Trophoblast cell (in vitro differentiated cells and primary cell): ENCODE data around the gene HES6.

Source experiments
- DNase-seq, 2 donors: peaks; one replicate each; pipeline ENCODE4 v3.0.0-alpha.2; 2016
- H2AFZ ChIP-seq: 2 replicates; pipeline ENCODE4 v1.6.1; 2013; ENCODE audit warnings: low read length, moderate library complexity, mild to moderate bottlenecking; ENCODE audit not compliant: insufficient read depth, poor library complexity
- H2AK5ac ChIP-seq: 2 replicates; pipeline ENCODE4 v1.6.1; 2013; ENCODE audit warnings: mild to moderate bottlenecking, low read length
- H2BK120ac ChIP-seq: 2 replicates; pipeline ENCODE4 v1.6.1; 2013; ENCODE audit warnings: low read length, mild to moderate bottlenecking, moderate library complexity; ENCODE audit not compliant: insufficient read depth, poor library complexity
- H2BK12ac ChIP-seq: 2 replicates; pipeline ENCODE4 v1.6.1; 2013; ENCODE audit warnings: mild to moderate bottlenecking, low read length, moderate library complexity
- H2BK5ac ChIP-seq: 2 replicates; pipeline ENCODE4 v1.6.1; 2013; ENCODE audit warnings: low read length, low read depth, moderate library complexity, mild to moderate bottlenecking; ENCODE audit not compliant: poor library complexity
- H3K14ac ChIP-seq: 2 replicates; pipeline ENCODE4 v1.6.1; 2013; ENCODE audit warnings: mild to moderate bottlenecking, low read length
- H3K18ac ChIP-seq: 2 replicates; pipeline ENCODE4 v1.6.1; 2013; ENCODE audit warnings: mild to moderate bottlenecking, low read length
- H3K23ac ChIP-seq: 2 replicates; pipeline ENCODE4 v1.6.1; 2013; ENCODE audit warnings: low read length
- H3K27ac ChIP-seq: 2 replicates; pipeline ENCODE4 v1.5.1; 2013; ENCODE audit warnings: low read depth, mild to moderate bottlenecking, inconsistent platforms, low read length, moderate library complexity
- H3K27me3 ChIP-seq: 2 replicates; pipeline ENCODE4 v1.6.1; 2013; ENCODE audit warnings: inconsistent platforms, mild to moderate bottlenecking, low read length, moderate library complexity; ENCODE audit not compliant: insufficient read depth
- H3K36me3 ChIP-seq, 2 experiments: 1 replicate in 1 of 2; 2 replicates in 1 of 2; pipeline ENCODE4 v1.6.1; 2013; ENCODE audit warnings: low read length in 2 of 2, mild to moderate bottlenecking in 2 of 2, moderate library complexity in 1 of 2; ENCODE audit not compliant: insufficient read depth in 2 of 2, control insufficient read depth in 1 of 2
- H3K4ac ChIP-seq: 2 replicates; pipeline ENCODE4 v1.6.1; 2013; ENCODE audit warnings: low read depth, mild to moderate bottlenecking, low read length, moderate library complexity
- H3K4me1 ChIP-seq, 2 experiments: 1 replicate in 1 of 2; 2 replicates in 1 of 2; pipeline ENCODE4 v1.6.1; 2013; ENCODE audit warnings: low read length in 2 of 2, mild to moderate bottlenecking in 2 of 2, moderate library complexity in 1 of 2; ENCODE audit not compliant: insufficient read depth in 2 of 2, control insufficient read depth in 1 of 2
- H3K4me2 ChIP-seq: 2 replicates; pipeline ENCODE4 v1.6.1; 2013; ENCODE audit warnings: inconsistent platforms, mild to moderate bottlenecking, low read length, moderate library complexity
- H3K4me3 ChIP-seq: 2 replicates; pipeline ENCODE4 v1.5.1; 2013; ENCODE audit warnings: mild to moderate bottlenecking, low read depth, low read length, inconsistent platforms
- H3K79me1 ChIP-seq: one replicate; pipeline ENCODE4 v1.6.1; 2013; ENCODE audit warnings: low read length
- H3K79me2 ChIP-seq: 2 replicates; pipeline ENCODE4 v1.6.1; 2013; ENCODE audit warnings: low read length, mild to moderate bottlenecking; ENCODE audit not compliant: control insufficient read depth, insufficient read depth, poor library complexity
- H3K9ac ChIP-seq: 2 replicates; pipeline ENCODE4 v1.6.1; 2013; ENCODE audit warnings: mild to moderate bottlenecking, low read length
- H3K9me3 ChIP-seq: 2 replicates; pipeline ENCODE4 v1.6.1; 2013; ENCODE audit warnings: low read depth, mild to moderate bottlenecking, control low read depth, inconsistent platforms, low read length; ENCODE audit not compliant: insufficient read depth
- H4K12ac ChIP-seq: 2 replicates; pipeline ENCODE4 v1.6.1; 2013; ENCODE audit warnings: low read depth, mild to moderate bottlenecking, low read length, moderate library complexity
- H4K8ac ChIP-seq: 2 replicates; pipeline ENCODE4 v1.6.1; 2013; ENCODE audit warnings: low read depth, mild to moderate bottlenecking, low read length, moderate library complexity
- H4K91ac ChIP-seq: one replicate; pipeline ENCODE4 v1.6.1; 2013; ENCODE audit warnings: low read depth, mild to moderate bottlenecking, low read length, moderate library complexity
- WGBS: extraction: QIAGEN DNeasy Blood & Tissue Kit; methylation state at CpG from one replicate; pipeline ENCODE4 v1.1.7; 2013; ENCODE audit warnings: missing lambda C conversion rate; ENCODE audit not compliant: insufficient read length, insufficient coverage; ENCODE audit errors: extremely low coverage; 5-methylcytosine and 5-hydroxymethylcytosine counted together

HES6 gene

DNA sequence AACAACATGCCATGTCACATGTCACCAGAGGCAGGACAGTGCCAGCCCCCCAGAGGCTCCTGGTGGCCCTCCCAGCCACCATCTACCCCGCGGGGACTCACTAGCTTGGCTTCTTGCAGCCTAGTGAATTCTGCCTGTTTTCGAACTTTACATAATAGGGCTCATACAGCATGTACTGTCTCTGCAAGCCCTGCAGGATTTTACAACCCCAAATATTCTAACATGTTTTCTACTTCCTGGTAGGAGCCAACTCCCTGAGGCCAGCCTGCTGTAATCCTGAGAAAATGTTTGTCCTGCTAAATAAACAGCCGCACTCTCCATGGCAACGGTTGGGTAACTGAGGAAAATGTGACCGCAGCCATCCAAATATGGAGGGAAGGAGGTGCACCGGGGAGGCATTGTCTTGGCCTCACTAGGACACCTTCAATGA, 45.8 kb upstream of the HES6 start:
- Histone ChIP-seq H3K23ac (no peak overlapping the region), H2BK120ac (no peak overlapping the region), H3K27me3 (no peaks in the 10 kb centered on the region), H2BK5ac (no peak overlapping the region), H4K12ac (no peak overlapping the region), H4K91ac (no peak overlapping the region), H3K9ac (no peak overlapping the region), H3K9me3 (peaks cover 3% of the 10 kb centered on the region), H3K79me1 (peaks cover 5% of the 10 kb centered on the region), H3K4ac (no peak overlapping the region), H2AFZ (no peak overlapping the region), H2BK12ac (no peak overlapping the region), H3K79me2 (peaks cover 2% of the 10 kb centered on the region), H4K8ac (no peak overlapping the region), H3K27ac (peak overlapping the region; percentile 40), H2AK5ac (no peak overlapping the region), H3K14ac (no peak overlapping the region), H3K4me3 (no peak overlapping the region), H3K18ac (no peak overlapping the region), H3K4me2 (peak overlapping the region; percentile 13), H3K36me3 (no peaks in the 10 kb centered on the region), H3K4me1 (peaks cover 18 to 30% of the 10 kb centered on the region in 2 experiments)
- DNase-seq: peak; percentile 95 to 98
- no CpG with 5 or more reads among the region's 7 CpGs for WGBS

DNA sequence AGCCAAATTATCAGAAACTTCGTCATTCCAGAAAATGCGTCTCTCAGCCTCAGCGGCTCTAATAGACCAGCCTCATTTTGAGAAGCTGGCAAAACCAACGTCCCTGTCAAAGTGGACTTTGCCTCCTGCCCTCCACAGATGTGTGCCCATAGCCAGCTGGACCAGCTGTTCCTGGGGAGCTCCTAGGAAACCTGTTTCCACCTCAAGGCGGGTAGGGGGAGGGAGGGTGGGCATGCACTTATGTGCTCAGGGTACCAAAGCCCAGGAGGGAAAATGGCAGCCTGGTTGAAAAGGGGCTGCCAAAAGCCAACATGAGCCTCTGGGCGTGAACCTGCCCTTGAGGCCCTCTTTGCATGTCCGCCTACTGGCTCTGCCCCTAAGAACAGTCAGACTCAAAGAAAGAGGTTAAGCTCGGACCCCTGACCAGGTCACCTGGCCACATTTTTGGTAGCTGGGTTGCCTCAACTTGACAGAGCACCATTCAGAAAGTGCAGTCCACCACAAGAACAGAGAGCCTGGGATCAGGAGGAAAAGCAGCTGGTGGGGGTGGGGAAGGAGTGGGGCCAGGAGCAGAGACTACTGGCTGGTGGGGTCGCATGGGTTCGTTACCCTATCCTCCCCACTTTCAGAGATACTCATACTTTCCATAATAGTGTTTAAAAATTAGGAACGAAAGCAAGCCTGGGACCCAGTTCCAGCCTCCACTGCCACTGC, 45.1 kb upstream of the HES6 start:
- Histone ChIP-seq H2BK12ac (no peak overlapping the region), H4K91ac (no peak overlapping the region), H3K4me1 (peaks cover 18 to 30% of the 10 kb centered on the region in 2 experiments), H3K9me3 (peaks cover 3% of the 10 kb centered on the region), H2AK5ac (no peak overlapping the region), H3K4me2 (peak overlapping the region; percentile 13), H3K79me2 (peaks cover 2% of the 10 kb centered on the region), H4K12ac (no peak overlapping the region), H3K27ac (no peak overlapping the region), H3K79me1 (peaks cover 5% of the 10 kb centered on the region), H3K14ac (no peak overlapping the region), H2BK120ac (no peak overlapping the region), H2BK5ac (no peak overlapping the region), H4K8ac (no peak overlapping the region), H3K9ac (no peak overlapping the region), H3K18ac (peak overlapping the region; percentile 43), H3K23ac (no peak overlapping the region), H3K4me3 (no peak overlapping the region), H3K4ac (no peak overlapping the region), H2AFZ (no peak overlapping the region), H3K27me3 (no peaks in the 10 kb centered on the region), H3K36me3 (no peaks in the 10 kb centered on the region)
- no peak for DNase-seq
- no CpG with 5 or more reads among the region's 11 CpGs for WGBS

DNA sequence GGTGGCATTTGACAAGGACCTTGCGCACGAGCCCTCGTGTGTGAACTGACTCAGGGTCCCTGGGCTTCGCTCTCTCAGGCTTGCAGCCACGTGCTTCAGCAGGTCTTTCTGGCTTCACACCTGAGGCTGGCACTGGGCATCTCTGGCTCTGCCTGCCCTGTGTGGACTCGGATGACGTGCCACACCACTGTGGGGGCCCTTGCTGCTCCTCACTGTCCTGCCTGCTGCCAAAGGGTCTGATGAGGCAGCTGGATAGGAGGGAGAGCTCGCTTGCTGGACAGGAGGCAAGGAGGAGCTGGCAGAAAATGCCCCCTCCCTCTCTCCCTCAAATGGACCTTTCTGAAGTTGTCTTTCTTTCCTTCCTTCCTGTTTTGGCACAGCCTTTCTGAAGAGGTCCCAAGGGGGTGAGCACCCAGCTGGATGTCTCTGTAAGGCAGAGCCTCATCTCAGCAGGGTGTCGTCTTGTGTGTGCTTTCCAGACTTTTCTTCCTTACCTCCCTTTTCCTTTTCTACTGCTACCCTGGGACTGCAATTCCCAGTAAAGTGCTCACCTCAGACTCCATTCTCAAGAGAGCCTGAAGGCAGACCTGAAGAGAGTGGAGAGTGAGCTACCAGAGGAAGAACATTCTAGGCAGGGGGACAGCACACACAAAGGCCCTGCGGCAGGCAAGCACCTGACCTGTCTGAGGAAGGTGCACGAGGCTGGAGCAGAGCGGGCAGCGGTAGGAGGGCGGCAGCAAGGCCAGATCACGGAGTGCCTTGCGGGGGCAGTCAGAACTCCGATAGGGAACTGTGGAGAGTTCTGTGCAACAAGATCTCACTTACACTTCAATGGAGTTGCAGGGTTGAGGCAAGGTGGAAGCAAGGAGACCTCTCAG, 43.3 kb upstream of the HES6 start:
- WGBS: no CpG with 5 or more reads among the region's 17 CpGs
- Histone ChIP-seq H3K27me3 (no peaks in the 10 kb centered on the region), H3K4ac (no peak overlapping the region), H2BK120ac (no peak overlapping the region), H3K23ac (no peak overlapping the region), H3K27ac (no peak overlapping the region), H2BK5ac (no peak overlapping the region), H3K9me3 (peaks cover 7% of the 10 kb centered on the region), H3K79me2 (peaks cover 2% of the 10 kb centered on the region), H2AFZ (no peak overlapping the region), H3K14ac (no peak overlapping the region), H2AK5ac (no peak overlapping the region), H3K9ac (no peak overlapping the region), H3K4me2 (no peak overlapping the region), H4K12ac (no peak overlapping the region), H3K18ac (no peak overlapping the region), H4K8ac (no peak overlapping the region), H4K91ac (no peak overlapping the region), H3K4me3 (no peak overlapping the region), H2BK12ac (no peak overlapping the region), H3K36me3 (no peaks in the 10 kb centered on the region), H3K4me1 (peaks cover 18 to 26% of the 10 kb centered on the region in 2 experiments), H3K79me1 (peaks cover 2% of the 10 kb centered on the region)
- no peak for DNase-seq

DNA sequence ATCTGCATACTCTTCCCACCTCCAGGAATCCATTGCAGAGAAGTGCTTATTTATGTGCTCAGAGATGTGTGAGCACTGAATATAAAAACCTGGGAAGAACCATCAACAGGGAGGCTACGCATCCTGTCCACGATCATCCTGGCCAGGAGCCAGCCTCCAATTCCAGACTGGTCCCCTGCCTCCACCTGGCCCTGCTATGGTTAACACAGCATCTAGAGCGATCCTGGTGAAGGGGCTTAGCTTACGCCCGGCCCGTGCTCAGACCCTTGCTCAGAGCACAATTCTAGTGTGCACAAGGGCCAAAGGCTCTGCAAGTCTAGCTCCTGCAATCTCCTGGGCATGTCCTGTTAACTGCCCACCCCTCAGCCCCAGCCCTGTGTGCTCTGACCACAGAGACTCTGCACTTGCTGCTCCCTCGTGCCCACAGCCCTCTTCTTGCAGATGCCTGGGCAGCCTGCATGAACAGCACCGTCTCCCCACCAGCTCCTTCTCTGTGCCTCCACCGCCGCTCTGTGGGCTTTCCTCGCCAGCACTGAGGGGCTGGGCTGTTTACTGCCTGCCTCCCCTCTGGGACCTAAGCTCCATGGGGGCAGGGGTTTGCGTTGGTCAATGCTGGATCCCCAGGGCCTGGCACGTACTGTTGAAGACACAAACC, 42.1 kb upstream of the HES6 start:
- H2AFZ ChIP-seq: no peak overlapping the region
- H3K18ac ChIP-seq: no peak overlapping the region
- H2BK5ac ChIP-seq: no peak overlapping the region
- no peak overlapping the region for H2AK5ac ChIP-seq
- no peak overlapping the region for H4K12ac ChIP-seq
- H3K14ac ChIP-seq: no peak overlapping the region
- peaks cover 13 to 18% of the 10 kb centered on the region in 2 experiments for H3K4me1 ChIP-seq
- H3K9me3 ChIP-seq: peaks cover 7% of the 10 kb centered on the region
- no peak overlapping the region for H3K4me3 ChIP-seq
- H2BK12ac ChIP-seq: no peak overlapping the region
- H3K79me1 ChIP-seq: peaks cover 2% of the 10 kb centered on the region
- H3K79me2 ChIP-seq: peaks cover 2% of the 10 kb centered on the region
- no peak overlapping the region for H4K91ac ChIP-seq
- H3K23ac ChIP-seq: no peak overlapping the region
- H3K27me3 ChIP-seq: no peaks in the 10 kb centered on the region
- no peak overlapping the region for H3K27ac ChIP-seq
- H3K4ac ChIP-seq: no peak overlapping the region
- no peak for DNase-seq
- whole genome bisulfite sequencing: no CpG with 5 or more reads among the region's 13 CpGs
- no peaks in the 10 kb centered on the region for H3K36me3 ChIP-seq
- no peak overlapping the region for H3K9ac ChIP-seq
- no peak overlapping the region for H3K4me2 ChIP-seq
- no peak overlapping the region for H4K8ac ChIP-seq
- no peak overlapping the region for H2BK120ac ChIP-seq
